UCSD-AML1 (cell line): ENCODE measurements around the gene CADM2.

Experiments
- DNase-seq: peaks from one replicate; lab custom pipeline; 2025; ENCODE audit not compliant: unreplicated experiment; lab: John Stamatoyannopoulos, UW

The CADM2 gene

GRCh38 chr3:85781806-85782205 lies 823.0 kb downstream of the CADM2 start:
- no peak for DNase-seq

- no peak for DNase-seq
These were observed 824.5 kb downstream of the CADM2 start for GRCh38 chr3:85783291-85783690.

GRCh38 chr3:85785766-85786165 lies 827.0 kb downstream of the CADM2 start:
- DNase-seq, result no peak

GRCh38 chr3:85790445-85791030 lies 831.7 kb downstream of the CADM2 start:
- peak; percentile 3 for DNase-seq

- DNase-seq, result no peak
These were observed 837.4 kb downstream of the CADM2 start for GRCh38 chr3:85796140-85796539.

- no peak for DNase-seq
These were observed 841.9 kb downstream of the CADM2 start for GRCh38 chr3:85800676-85801075.

GRCh38 chr3:85801955-85802354 lies 843.2 kb downstream of the CADM2 start:
- DNase-seq, result no peak

- no peak for DNase-seq
These were observed 850.0 kb downstream of the CADM2 start for GRCh38 chr3:85808755-85809154.

- DNase-seq, result peak; percentile 3
These were observed 862.5 kb downstream of the CADM2 start for GRCh38 chr3:85821130-85821756.

- DNase-seq, result no peak
These were observed 877.2 kb downstream of the CADM2 start for GRCh38 chr3:85835857-85836440.

GRCh38 chr3:85837402-85837801 lies 878.6 kb downstream of the CADM2 start:
- no peak for DNase-seq

GRCh38 chr3:85838921-85839320 lies 880.1 kb downstream of the CADM2 start:
- DNase-seq, result no peak

- no peak for DNase-seq
These were observed 883.3 kb downstream of the CADM2 start for GRCh38 chr3:85842081-85842480.

- no peak for DNase-seq
These were observed 888.2 kb downstream of the CADM2 start for GRCh38 chr3:85846940-85847339.

GRCh38 chr3:85851071-85851470 lies 892.3 kb downstream of the CADM2 start:
- DNase-seq, result no peak

GRCh38 chr3:85853805-85854204 lies 895.0 kb downstream of the CADM2 start:
- DNase-seq, result no peak

GRCh38 chr3:85862893-85863455 lies 904.2 kb downstream of the CADM2 start:
- DNase-seq, result no peak

- no peak for DNase-seq
These were observed 906.1 kb downstream of the CADM2 start for GRCh38 chr3:85864896-85865295.

- no peak for DNase-seq
These were observed 908.3 kb downstream of the CADM2 start for GRCh38 chr3:85867072-85867471.

- DNase-seq, result no peak
These were observed 916.8 kb downstream of the CADM2 start for GRCh38 chr3:85875589-85875988.

- no peak for DNase-seq
These were observed 918.8 kb downstream of the CADM2 start for GRCh38 chr3:85877631-85878030.

GRCh38 chr3:85881833-85882393 lies 923.1 kb downstream of the CADM2 start:
- DNase-seq, result no peak
